Ecto neural progenitor cell (in vitro differentiated cells): Measurements from ENCODE around the gene STX8.
"Not testable (repeated sequence)": the region's sequence is repeated elsewhere in the genome, so short reads cannot be mapped to it uniquely, and the experiment has no call there.

ENCODE experiments used
- DNase-seq: peaks from one replicate; pipeline ENCODE4 v3.0.0-alpha.2; 2018; ENCODE audit warnings: low spot score

Gene STX8

DNA sequence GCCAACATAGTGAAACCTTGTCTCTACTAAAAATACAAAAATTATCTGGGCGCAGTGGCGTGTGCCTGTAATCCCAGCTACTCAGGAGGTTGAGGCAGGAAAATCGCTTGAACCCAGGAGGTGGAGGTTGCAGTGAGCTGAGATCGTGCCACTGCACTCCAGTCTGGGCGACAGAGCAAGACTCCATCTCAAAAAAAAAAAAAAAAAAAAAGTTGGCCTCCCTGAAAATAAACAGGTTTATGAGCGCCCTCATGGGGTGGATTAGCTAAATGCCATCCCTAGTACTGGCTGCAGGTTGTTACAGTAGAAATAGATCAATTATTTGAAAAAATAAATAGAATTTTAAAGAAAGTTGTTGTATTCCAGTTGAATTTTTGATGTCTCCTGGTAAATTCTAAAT, 20.9 kb downstream of the STX8 start:
- not testable (repeated sequence) for DNase-seq

DNA sequence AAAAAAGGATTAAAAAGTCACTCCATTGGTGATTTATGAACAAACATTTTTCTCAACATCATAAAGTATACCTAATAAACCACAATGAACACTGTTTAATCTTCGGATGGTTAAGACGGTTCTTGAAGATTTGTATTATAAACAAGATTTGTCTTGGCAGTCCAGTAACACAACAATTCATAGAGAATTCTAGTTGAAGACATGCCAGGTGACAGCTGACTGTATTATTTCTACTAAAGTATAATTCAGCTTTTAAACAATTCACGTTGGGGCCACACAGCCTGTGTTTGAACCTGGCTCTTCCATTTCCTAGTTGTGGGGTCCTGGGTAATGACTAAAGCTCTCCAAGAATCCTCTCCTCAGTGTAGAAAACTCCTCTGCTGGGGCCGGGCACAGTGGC, 22.0 kb downstream of the STX8 start:
- DNase-seq = no peak

DNA sequence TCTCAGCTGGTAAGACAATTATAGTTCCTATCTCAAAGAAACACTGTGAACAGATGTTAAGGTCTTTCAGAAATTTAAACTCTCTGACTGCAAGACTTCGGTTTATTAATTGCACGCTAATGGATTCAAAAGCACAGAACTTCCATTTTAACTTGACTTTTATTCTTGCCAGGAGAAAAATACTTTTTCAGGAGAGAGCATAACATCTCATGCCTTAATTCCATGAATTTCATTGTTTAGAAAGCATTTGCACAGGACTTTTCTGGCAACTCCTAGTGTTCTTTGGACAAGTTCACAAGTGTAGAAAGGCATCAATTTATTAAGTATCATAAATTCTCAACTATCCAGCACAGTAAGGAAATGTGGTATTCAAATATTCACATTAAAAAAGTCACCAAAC, 22.4 kb downstream of the STX8 start:
- no peak for DNase-seq

DNA sequence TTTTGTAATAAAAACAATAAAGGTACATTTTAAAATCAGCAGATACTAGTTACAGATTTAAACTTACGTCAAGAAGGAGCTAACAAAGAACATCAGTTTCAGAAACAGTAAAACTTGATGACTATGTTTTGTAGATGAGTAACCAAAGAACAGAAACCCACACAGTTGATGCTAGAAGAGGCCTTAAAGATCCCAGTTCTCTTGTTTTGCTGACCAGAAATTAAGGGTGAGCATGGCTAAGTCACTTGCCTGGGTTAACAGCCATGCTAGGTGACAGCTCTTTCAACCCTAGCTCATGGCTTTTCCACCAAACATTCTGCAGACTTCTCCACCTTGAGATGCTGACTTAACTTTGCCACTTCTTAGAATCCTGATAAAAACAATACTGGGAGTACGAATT, 26.4 kb downstream of the STX8 start:
- DNase-seq = no peak

DNA sequence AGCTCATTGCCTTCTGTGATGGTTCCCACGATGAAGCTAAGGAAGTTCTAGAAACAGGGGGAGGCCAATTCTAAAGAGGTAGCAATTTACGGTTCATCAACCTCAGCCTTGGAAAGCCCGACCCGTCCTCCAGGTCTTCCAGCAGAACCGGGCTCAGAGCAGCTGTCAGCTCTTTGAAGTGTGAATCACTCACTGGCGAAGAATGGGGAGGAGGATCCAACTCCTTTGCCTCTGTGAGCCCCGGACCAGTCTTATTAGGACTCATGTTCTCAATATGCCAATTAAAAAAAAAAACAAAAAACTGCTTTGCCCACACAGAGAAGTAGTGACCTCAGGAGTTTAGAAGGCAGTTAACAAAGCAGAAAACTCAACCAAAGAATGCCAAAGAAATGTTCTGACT, 31.4 kb downstream of the STX8 start:
- DNase-seq = no peak

DNA sequence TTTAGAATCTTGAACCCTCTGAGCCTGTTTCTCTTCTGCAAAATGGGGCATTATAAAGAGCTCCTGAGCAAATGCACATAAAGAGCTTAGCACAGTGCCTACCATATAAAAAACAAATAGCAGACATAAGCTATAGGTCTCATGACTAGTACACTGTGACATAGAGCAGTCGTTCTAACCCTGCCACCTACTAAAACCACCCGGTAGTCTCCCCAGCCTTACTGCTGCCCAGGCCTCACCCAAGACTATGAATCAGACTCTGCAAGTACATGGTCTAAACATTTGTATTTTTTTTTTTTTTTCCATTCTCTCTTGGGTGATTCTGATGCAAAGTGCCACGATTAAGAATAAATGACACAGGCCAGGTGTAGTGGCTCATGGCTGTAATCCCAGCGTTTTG, 33.9 kb downstream of the STX8 start:
- no peak for DNase-seq

DNA sequence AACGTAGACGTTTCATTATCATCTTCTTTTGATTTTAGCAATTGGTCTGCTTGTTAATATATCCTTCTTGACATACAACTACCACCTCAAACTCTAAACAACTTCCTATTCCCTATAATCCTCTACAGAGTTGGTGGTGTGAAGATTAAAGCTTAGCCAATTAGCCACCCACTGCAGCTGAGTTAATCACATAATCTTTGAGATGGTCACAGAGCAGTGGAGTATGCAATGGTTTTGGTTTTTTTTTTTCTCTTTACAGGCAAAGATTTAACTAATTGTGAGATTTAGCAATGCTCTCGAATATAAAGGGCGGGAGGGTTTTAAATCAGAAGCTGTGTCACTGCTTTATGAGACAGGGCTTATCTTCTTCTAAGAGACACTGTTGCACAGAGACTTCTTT, 37.0 kb downstream of the STX8 start:
- DNase-seq = no peak

DNA sequence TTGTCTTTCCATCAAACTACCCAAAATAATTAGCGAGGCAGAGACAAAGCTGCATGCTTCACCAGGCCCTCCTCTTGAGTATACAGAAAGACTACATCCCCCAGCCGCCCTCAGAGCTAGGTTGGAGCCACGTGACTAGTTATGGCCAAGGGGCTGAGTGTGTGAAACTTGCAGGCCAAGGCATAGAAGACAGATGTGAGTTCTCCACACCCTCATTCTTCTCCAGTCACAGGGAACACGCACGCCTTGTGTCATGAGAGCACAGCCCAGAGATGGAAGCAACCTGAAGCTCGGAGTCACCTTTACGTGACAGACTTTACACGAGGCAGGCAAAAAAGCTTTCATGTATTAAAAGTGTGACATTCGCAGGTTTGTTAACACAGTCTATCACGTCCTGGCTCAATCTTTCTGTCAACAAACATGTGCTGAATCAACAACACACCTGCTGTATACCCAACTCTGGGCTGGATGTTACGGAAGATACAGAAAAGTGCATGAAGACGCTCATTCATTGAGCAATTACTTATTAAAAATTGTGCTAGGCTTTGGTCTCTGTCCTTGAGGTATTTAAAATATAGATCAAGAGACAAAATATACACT, 38.3 kb downstream of the STX8 start:
- no peak for DNase-seq

DNA sequence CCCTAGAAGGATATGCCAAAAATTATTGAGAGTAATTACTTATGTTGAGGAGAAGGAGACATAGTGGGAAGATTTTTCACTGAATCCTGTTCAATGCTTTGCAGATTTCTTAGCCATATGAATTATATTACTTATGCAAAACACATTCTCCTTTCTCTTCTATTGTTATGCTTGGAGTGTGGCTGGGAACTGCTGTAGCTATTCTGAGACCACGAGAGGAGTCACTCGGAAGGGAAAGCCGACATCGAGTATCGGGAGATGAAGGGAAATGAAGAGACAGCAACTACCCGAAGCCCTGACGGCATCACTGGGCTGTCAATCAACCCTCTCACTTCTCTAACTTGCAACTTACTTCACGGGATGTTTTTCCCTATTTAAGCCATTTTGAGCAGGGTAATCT, 39.6 kb downstream of the STX8 start:
- DNase-seq = no peak

DNA sequence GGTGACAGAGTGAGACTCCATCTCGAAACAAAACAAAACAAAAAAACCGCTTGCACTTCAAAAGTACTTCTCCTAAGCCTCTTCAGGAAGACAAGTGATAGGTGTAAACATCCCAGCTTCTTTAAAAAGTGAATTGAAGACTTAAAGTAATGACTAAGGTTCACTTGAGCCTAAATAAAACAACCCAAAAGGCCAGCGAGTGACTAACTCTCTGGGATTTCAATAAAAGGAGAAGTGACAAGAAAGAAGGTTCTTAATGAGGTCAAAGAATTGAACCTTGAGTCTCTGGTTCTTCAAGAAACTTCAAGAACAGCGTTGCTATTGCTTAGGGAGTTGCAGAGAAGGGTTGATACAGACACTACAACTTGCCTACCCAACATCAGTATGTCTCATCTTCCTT, 42.2 kb downstream of the STX8 start:
- DNase-seq = no peak

DNA sequence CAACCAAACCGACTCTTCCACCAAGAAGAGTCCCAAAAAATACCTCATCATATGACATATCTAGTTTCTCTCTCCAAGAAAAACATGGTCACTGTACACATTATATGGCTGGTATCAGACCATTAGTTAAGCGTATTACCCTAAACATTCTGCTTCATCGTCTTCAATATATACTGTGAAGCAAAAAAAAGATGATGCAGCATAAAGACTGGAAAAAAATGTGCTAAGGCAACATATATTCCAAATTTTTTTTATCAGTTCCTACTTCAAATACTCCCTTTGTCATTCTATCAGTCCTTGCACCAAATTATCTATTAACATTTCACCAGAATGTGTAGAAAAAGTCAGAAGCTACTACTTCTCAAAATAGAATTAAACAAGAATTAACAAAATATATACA, 42.9 kb downstream of the STX8 start:
- DNase-seq = no peak

DNA sequence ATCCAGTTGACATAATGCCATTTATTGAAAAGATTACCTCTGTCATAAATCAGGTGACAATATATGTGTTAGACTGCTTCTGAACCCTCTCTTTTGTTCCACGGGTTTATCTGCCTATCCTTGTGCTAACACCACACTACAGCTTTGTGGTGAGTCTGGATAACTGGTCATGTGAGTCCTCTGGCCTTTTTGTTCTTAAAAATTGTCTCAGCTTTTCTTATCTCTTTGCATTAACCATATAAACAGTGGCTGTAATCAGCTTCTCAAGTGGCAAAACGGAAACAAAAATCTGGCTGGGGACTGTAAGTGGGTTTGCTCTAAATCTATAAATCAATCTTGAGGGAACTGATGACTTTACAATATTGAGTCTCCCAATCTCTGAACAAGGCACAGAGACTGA, 44.6 kb downstream of the STX8 start:
- DNase-seq = no peak

DNA sequence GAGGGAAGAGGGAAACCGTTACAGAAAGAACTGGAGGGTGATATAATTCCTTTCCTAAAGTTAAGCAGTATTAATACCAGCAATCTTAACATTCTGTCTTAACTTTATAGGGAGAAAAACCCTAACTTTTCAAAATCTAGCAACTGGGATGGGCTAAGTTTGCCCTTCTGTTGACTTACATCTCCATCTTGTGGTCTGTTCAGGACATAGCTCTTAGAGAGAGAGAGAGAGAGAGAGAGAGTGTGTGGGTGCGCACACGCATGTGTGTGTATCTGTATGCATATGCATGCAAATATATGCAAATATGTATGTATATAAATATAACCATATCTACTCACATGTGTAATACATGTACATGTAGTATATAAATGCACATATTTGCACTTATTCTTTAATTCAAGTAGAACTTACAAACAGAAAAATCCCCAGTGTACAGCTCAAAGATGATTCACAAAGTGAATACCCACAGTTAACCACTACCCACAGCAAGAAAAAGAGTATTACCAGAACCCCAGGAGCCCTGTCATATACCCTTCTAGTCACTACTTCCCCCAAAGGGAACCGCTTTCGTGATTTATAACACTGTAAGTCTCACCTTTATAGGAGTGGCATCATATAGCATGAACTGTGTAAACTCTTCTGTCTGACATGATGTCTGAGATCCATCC, 46.5 kb downstream of the STX8 start:
- DNase-seq = no peak

DNA sequence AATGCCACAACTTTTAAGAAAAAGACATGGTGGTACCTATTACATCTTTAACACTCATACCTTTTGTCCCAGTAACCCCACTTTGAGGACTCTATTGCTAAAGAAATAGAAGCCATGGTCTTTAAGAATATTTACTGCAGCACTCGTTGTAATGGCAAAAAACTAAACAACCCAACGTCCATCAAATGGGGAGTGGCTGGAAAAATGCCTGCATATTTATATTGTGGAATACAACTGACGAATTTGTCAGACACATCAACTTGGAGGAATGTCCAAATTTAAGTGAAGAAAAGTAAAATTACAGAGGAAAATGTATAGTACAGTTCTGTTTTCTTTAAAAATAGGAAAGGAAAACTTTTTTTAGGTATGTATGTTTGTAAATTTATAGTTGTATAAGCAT, 47.8 kb downstream of the STX8 start:
- DNase-seq = no peak

DNA sequence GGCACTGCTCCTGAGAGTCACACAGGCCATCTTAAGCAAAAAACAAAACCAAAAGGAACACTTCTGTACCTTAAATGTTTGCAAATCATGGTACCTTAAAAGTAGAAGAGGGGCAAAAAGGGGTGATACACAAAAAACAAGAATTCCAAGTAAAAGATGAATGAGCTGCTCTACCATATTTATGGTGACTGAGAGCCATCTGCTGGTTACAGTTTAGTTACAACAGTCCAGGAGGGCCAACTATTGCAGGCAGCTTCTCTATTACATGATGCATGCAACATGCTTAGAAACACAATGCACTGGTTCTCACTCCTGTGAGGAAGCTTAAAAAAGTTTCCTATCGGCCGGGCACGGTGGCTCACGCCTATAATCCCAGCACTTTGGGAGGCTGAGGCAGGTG, 53.5 kb downstream of the STX8 start:
- no peak for DNase-seq

DNA sequence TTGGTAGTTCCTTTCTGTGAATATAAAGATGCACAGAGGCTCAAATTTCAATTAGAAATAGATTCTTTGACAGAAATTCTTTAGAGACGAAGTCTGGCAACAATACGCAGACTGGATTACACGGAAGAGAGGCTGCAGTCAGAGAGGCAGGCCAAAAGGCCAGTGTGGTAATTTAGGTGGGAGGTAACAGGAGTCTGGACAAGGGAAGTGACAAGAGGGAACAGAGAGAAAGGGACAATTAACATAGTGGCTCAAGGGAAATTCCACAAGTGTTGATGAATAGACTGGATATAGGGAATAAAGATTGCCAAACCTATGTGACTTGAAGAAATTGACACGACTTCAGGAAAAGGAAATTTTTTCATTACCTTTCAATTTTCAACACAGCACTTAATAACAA, 54.6 kb downstream of the STX8 start:
- DNase-seq = no peak

DNA sequence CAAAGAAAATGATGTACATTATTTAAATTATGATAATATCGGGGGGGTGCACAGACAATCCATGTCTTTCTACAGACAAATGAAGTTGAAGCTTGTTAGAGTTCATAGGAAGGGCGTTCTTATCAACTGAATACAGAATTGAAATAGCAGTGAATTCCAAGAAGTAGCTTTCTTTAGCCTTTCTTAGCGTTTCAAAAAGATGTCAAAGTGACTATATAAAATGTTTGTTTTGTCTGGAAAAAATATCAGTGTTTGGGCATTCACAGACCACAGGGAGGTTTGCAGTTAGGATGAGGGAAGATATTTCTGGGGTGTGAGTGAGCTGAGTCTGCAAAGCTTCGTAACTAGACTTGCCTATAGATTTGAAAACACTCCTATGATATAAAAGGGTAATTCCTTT, 55.0 kb downstream of the STX8 start:
- no peak for DNase-seq

DNA sequence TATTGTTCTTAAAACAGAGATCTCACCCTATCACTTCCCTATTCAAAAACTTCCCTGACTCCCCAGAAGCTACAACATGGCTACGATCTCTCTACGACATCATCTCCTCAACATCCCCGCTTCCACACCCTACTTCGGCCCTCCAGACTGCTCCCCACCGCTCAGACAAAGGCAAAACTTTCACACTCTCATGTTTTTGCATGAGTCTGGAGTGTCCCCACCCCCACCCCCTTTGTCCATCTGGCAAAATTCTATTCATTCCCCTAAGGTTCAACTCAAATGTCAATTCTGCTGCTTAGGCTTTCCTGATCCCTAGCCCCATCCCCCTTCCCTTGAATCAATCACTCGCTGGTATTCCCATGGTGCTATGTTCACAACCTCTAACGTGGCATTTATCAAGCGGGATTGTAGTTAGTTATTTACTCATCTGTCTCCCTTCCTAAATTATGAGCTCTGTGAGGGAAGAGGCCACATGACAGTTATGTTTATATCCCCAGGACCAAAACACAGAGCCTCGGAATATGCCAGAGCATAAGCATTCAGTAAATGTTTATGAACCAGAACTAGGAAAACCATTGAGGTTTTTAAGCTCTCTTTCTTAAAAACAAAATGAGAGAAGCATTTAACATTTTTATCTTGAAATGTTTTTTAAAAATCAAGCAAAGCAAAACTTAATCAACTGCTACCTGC, 55.9 kb downstream of the STX8 start:
- DNase-seq = no peak

DNA sequence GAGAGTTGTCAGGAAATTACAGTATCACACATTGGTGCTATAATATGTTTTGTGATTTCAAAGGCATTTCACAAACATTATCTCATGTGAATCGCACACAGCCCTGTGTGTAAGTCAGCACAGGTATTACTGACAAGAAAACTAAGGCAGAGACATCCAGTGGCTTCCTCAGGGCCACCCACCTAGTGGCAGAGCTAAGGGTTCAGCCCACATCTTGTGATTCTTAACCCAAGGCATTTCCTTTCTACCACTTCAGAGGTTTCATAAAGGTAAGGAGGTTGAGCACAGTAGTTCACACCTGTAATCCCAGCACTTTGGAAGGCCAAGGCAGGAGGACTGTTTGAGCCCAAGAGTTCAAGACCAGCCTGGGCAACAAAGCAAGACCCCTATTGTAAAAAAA, 58.2 kb downstream of the STX8 start:
- DNase-seq = no peak

DNA sequence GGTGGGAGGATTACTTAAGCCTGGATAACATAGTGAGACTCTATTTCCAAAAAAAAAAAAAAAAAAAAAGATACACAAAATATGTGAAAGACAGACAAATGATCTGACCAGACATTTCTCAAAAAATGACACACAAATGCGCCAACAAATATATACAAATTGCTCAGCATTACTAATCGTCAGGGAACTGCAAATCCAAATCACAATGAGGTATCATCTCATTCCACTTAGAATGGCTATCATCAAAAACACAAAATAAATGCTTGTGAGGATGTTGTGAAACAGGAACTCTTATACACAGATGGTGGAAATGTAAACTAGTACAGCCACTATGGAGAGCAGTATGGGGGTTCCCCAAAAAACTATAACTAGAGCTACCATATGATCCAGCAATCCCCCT, 62.4 kb downstream of the STX8 start:
- no peak for DNase-seq

DNA sequence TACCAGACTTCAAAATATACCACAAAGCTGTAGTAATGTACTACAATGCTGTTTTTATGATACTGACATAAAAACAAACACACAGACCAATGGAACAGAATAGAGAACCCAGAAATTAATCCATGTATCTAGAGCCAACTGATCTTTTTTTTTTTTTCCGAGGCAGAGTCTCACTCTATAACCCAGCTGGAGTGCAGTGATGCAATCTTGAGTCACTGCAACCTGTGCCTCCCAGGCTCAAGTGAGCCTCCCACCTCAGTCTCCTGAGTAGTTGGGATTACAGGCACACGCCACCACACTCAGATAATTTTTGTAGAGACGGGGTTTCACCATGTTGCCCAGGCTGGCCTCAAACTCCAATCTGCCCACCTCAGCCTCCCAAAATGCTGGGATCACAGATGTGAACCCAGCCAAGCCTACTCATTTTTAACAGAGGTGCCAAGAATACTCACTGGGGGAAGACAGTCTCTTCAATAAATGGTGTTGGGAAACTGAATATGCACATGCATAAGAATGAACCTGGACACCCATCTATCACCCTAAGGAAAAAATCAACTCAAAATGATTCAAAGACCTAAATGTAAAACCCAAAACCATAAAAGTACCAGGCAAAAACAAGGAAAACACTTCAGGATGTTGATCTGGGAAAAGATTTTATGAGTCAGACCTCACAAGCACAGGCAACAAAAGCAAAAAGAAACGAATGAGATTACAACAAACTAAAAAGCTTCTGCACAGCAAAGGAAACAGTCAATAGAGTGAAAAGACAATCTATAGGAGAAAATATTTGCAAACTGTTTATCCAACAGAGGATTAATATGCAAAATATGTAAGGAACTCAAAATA, 63.1 kb downstream of the STX8 start:
- no peak for DNase-seq

DNA sequence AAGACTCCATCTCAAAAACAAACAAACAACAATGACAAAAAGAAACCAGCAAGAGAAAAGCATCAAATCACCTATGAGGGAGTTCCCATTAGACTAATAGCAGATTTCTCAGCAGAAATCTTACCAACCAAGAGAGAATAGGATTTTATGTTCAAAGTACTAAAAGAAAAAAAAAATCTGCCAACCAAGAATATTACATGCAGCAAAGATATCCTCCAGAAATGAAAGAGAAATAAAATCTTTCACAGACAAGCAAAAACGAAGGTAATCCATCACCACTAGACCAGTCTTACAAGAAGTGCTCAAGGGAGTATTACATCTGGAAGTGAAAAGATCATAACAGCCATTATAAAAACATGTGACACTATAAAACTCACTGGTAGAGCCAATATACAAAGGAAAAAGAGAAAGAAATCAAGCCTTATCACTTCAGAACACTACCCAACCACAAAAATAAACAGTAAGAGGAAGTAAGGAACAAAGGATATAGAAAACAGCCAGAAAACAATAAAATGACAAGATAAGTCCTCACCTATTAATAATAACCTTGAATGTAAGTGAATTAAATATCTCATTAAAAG, 66.3 kb downstream of the STX8 start:
- no peak for DNase-seq

DNA sequence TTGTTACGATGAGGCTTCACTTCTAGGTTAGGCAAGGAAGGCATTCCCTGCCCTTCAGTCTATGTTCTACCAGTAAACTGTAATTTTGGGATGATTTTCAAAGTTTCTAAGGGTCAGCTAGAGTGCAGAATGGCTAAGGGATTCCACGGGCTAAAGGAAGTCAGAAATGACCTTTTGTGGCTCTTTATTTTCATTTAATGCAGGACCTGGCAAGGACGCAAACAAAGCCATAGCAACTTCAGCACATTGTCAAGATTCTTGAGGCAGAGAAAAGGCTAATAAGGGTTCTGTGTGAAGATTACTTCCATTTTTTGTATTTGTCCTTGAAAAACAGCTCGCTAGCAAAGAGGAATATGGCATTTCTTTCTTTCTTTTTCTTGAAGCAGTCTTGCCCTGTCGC, 76.6 kb downstream of the STX8 start:
- no peak for DNase-seq
